B cell (primary cell): ENCODE measurements around the gene EML3.

Experiments
- CTCF ChIP-seq: fragments of 200-600 bp; IDR thresholded peaks from one replicate; pipeline ENCODE4 v1.8.0; 2022; ENCODE audit warnings: antibody characterized with exemption, mild to moderate bottlenecking
- EZH2 ChIP-seq: IDR thresholded peaks from 2 replicates; pipeline ENCODE4 v1.6.1; 2012; ENCODE audit warnings: borderline replicate concordance, low read depth, mild to moderate bottlenecking, moderate library complexity, low read length; ENCODE audit not compliant: insufficient read depth, poor library complexity, severe bottlenecking

- TF ChIP-seq CTCF: no peak
- no peak for TF ChIP-seq EZH2
These were observed 36.7 kb downstream of the EML3 start for GRCh38 chr11:62575837-62576236.
